Stimulated activated CD8-positive, alpha-beta memory T cell treated with anti-CD3 and anti-CD28 coated beads, Interleukin-7, amount 100 ng/mL, for 1 hour (primary cell): ENCODE results near the gene LEFTY2.
"Not testable (repeated sequence)": the region's sequence is repeated elsewhere in the genome, so short reads cannot be mapped to it uniquely, and the experiment has no call there.

ENCODE experiments used
- DNase-seq, 2 donors: peaks; one replicate each; pipeline ENCODE4 v3.0.0-alpha.2; 2020; ENCODE audit warnings: low read depth in 2 of 2

LEFTY2 gene

GRCh38 chr1:225941187-225941941 is at the start of gene LEFTY2:
LEFTY2 (minus strand) TSS chr1:225941220; CDS start chr1:225941140, 80 bp downstream.
- DNase-seq: no peak

- DNase-seq: no peak
These were observed 46.7 kb upstream of the LEFTY2 start for GRCh38 chr1:225987491-225988316.

GRCh38 chr1:225981714-225982113 is 40.7 kb upstream of the LEFTY2 start:
- DNase-seq: no peak

GRCh38 chr1:225980005-225980836 is 39.2 kb upstream of the LEFTY2 start:
- no peak for DNase-seq

- DNase-seq: no peak
These were observed 38.4 kb upstream of the LEFTY2 start for GRCh38 chr1:225979421-225979820.

- DNase-seq: no peak
These were observed 37.1 kb upstream of the LEFTY2 start for GRCh38 chr1:225977937-225978748.

GRCh38 chr1:225975146-225975545 is 34.1 kb upstream of the LEFTY2 start:
- not testable (repeated sequence) for DNase-seq

GRCh38 chr1:225974454-225974853 is 33.4 kb upstream of the LEFTY2 start:
- DNase-seq: no peak

GRCh38 chr1:225973158-225973557 is 32.1 kb upstream of the LEFTY2 start:
- no peak for DNase-seq

- no peak for DNase-seq
These were observed 31.5 kb upstream of the LEFTY2 start for GRCh38 chr1:225972344-225973152.

- not testable (repeated sequence) for DNase-seq
These were observed 29.7 kb upstream of the LEFTY2 start for GRCh38 chr1:225970592-225971157.

GRCh38 chr1:225969751-225970150 is 28.7 kb upstream of the LEFTY2 start:
- not testable (repeated sequence) for DNase-seq

GRCh38 chr1:225965231-225965630 is 24.2 kb upstream of the LEFTY2 start:
- DNase-seq: no peak

GRCh38 chr1:225963735-225964530 is 22.9 kb upstream of the LEFTY2 start:
- DNase-seq: no peak

GRCh38 chr1:225962440-225962975 is 21.5 kb upstream of the LEFTY2 start:
- DNase-seq: peak; percentile 27 to 44

- DNase-seq: no peak
These were observed 20.8 kb upstream of the LEFTY2 start for GRCh38 chr1:225961659-225962439.

- DNase-seq: no peak
These were observed 17.0 kb upstream of the LEFTY2 start for GRCh38 chr1:225958041-225958440.

- no peak for DNase-seq
These were observed 13.7 kb upstream of the LEFTY2 start for GRCh38 chr1:225954753-225955152.
